ENCODE results near the gene PDE9A.

DNA sequence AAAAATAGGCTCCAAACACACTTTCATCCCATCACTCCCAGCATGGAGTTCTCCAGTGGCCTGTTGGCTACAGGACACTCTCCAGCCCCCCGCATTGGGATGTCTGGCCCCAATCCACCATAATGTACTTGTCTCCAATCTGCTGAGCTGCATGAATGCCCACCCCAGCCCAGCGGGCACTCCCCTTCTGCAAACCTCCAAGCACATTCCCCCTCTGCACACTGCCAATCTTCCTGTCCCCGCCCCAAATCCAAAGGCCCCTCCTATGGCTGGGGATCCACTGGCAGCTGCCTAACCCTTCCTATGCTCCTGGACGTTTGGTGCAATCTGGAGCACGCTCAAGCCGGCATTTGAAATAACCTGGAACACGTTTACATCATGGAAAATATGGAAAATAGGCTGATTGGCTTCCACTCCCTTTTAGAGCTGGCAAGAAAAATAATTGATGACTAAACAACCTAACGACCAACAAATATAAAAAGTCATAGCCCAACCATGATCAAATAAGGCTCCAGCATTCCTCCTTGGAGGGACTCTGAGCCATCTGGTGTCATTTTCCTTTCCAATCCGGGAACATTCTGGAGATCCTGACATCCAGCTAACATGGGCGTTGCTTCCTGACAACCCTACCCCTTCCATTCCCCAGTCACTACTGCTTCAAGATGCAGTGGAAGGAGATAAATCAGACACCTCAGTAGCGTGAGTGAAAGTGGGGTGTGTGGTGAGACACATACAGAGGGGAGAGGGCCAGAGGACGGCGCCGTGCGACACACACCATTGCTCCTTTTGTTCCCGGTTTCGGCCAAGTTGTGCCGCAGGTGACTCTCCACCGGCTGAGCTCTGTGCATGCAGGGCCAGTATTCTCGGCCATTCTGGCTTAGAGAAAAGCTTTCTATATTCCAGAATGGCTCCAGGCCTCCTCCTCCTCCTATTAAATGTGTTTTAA lies 41.6 kb downstream of the PDE9A start:
- TF ChIP-seq, protein P1, sequence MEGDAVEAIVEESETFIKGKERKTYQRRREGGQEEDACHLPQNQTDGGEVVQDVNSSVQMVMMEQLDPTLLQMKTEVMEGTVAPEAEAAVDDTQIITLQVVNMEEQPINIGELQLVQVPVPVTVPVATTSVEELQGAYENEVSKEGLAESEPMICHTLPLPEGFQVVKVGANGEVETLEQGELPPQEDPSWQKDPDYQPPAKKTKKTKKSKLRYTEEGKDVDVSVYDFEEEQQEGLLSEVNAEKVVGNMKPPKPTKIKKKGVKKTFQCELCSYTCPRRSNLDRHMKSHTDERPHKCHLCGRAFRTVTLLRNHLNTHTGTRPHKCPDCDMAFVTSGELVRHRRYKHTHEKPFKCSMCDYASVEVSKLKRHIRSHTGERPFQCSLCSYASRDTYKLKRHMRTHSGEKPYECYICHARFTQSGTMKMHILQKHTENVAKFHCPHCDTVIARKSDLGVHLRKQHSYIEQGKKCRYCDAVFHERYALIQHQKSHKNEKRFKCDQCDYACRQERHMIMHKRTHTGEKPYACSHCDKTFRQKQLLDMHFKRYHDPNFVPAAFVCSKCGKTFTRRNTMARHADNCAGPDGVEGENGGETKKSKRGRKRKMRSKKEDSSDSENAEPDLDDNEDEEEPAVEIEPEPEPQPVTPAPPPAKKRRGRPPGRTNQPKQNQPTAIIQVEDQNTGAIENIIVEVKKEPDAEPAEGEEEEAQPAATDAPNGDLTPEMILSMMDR (IDR thresholded peaks at IDR 0.05): no peak
- TF ChIP-seq POLR2A (IDR thresholded peaks at IDR 0.05): no peak
